GM12864 (cell line): ENCODE measurements around the gene SEPTIN5.

ENCODE experiments used
- DNase-seq: peaks from one replicate; pipeline ENCODE4 v3.0.0-alpha.2; 2011; ENCODE audit warnings: low read depth
- H3K4me3 ChIP-seq: 2 replicates; pipeline ENCODE4 v1.5.1; 2011; ENCODE audit warnings: mild to moderate bottlenecking, low read depth, low read length, control low read depth
- CTCF ChIP-seq: IDR thresholded peaks from 2 replicates; pipeline ENCODE4 v1.5.1; 2011; ENCODE audit warnings: low read depth, mild to moderate bottlenecking, moderate library complexity, low read length, control low read depth, inconsistent platforms; ENCODE audit errors: missing control alignments

SEPTIN5 gene

DNA sequence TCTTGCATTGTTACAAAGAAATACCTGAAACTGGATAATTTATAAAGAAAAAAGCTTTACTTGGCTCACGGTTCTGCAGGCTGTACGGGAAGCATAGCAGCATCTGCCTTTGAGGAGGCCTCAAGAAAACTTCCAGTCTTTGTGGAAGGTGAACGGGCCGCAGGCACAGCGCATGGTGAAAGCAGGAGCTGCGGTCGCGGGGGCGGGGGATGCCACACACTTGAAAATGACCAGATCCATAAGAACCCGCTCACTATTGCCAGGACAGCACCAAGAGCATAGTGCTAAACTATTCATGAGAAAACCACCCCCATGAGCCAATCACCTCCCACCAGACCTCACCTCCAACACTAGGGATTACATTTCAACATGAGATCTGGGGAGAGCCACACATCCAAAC is 45.6 kb upstream of the SEPTIN5 start:
- no peak for DNase-seq
- no peak for TF ChIP-seq CTCF
- H3K4me3 ChIP-seq, result no peak overlapping the region

DNA sequence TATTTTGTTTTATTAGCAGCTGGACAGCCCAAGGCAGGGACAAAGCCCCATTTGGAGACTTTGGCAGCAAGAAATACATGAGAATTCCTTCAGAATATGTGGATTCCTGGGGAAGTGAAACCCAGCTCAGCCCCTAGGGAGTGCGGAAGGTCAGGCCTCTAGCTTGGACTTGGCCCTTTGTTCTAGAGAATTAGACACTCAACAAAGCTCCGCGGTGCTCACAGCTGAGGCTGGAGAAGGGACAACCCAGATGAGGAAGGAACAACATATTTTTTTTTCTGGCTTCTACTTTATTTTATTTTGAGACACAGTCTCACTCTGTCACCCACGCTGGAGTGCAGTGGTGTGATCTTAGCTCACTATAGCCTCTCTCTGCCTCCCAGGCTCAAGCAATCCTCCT is 44.7 kb upstream of the SEPTIN5 start:
- no peak for TF ChIP-seq CTCF
- DNase-seq, result no peak
- H3K4me3 ChIP-seq, result no peak overlapping the region

GRCh38 chr22:19671316-19671715 is 43.0 kb upstream of the SEPTIN5 start:
- H3K4me3 ChIP-seq, result no peak overlapping the region
- TF ChIP-seq CTCF, result no peak
- DNase-seq, result no peak

DNA sequence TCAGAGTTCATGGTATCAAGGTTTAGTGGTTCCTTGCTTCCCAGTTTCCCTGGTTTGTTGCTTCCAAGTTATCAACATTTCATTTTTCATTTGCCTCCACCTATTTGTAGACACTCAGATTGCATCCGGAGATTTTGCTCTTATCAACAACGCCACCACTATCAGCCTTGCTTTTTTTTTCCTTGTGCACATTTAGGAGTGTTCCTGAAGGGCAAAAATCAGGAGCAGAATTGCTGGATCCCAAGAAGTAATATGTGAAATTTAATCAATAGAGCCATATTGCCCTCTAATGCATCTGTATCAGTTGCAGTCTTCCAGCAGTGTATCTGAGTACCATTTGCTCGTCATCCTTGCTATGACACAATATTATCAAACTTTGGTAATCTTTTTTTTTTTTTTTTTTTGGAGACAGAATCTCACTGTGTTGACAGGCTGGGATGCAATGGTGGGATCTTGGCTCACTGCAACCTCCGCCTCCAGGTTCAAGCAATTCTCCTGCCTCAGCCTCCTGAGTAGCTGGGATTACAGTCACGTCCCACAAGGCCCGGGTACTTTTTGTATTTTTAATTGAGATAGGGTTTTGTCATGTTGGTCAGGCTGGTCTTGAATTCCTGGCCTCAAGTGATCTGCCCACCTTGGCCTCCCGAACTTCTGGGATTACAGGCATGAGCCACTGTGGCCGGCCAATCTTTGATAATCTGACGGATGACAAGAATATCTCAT is 42.1 kb upstream of the SEPTIN5 start:
- no peak for DNase-seq
- no peak for TF ChIP-seq CTCF
- H3K4me3 ChIP-seq, result no peak overlapping the region

- no peak overlapping the region for H3K4me3 ChIP-seq
- no peak for TF ChIP-seq CTCF
- no peak for DNase-seq
These were observed 40.6 kb upstream of the SEPTIN5 start for GRCh38 chr22:19673660-19674059.

GRCh38 chr22:19674129-19674928 is 40.0 kb upstream of the SEPTIN5 start:
- H3K4me3 ChIP-seq, result no peak overlapping the region
- no peak for DNase-seq
- TF ChIP-seq CTCF, result no peak

GRCh38 chr22:19674929-19675253 is 39.4 kb upstream of the SEPTIN5 start:
- no peak overlapping the region for H3K4me3 ChIP-seq
- no peak for TF ChIP-seq CTCF
- DNase-seq, result no peak
